Measurements from ENCODE around the gene CTSC.

CTSC gene

GRCh38 chr11:88337181-88337986 is at the start of gene CTSC:
CTSC (minus strand) TSS chr11:88337736; CDS start chr11:88337672, 64 bp downstream.
- peak; percentile 91 to 92 for DNase-seq

GRCh38 chr11:88384669-88385005 is 47.1 kb upstream of the CTSC start:
- DNase-seq = no peak

GRCh38 chr11:88384004-88384668 is 46.6 kb upstream of the CTSC start:
- DNase-seq = no peak

GRCh38 chr11:88383447-88383846 is 45.9 kb upstream of the CTSC start:
- DNase-seq = no peak

- DNase-seq = no peak
Measured at GRCh38 chr11:88379130-88379529, 41.6 kb upstream of the CTSC start.

- DNase-seq = no peak
Measured at GRCh38 chr11:88378422-88379066, 41.0 kb upstream of the CTSC start.

GRCh38 chr11:88377646-88378045 is 40.1 kb upstream of the CTSC start:
- no peak for DNase-seq

GRCh38 chr11:88377144-88377543 is 39.6 kb upstream of the CTSC start:
- no peak for DNase-seq

- DNase-seq = no peak
Measured at GRCh38 chr11:88375927-88376470, 38.5 kb upstream of the CTSC start.

GRCh38 chr11:88370782-88371181 is 33.2 kb upstream of the CTSC start:
- DNase-seq = no peak

GRCh38 chr11:88367310-88367709 is 29.8 kb upstream of the CTSC start:
- no peak for DNase-seq

- DNase-seq = no peak
Measured at GRCh38 chr11:88363648-88364065, 26.1 kb upstream of the CTSC start.

GRCh38 chr11:88363004-88363403 is 25.5 kb upstream of the CTSC start:
- no peak for DNase-seq

GRCh38 chr11:88360141-88360540 is 22.6 kb upstream of the CTSC start:
- no peak for DNase-seq

GRCh38 chr11:88359541-88359940 is 22.0 kb upstream of the CTSC start:
- no peak for DNase-seq

GRCh38 chr11:88359114-88359513 is 21.6 kb upstream of the CTSC start:
- no peak for DNase-seq

GRCh38 chr11:88358040-88358431 is 20.5 kb upstream of the CTSC start:
- no peak for DNase-seq

- DNase-seq = no peak
Measured at GRCh38 chr11:88357323-88358039, 19.9 kb upstream of the CTSC start.

GRCh38 chr11:88355887-88356286 is 18.4 kb upstream of the CTSC start:
- no peak for DNase-seq

- DNase-seq = no peak
Measured at GRCh38 chr11:88354912-88355311, 17.4 kb upstream of the CTSC start.

GRCh38 chr11:88353835-88354496 is 16.4 kb upstream of the CTSC start:
- DNase-seq = no peak

GRCh38 chr11:88353386-88353785 is 15.8 kb upstream of the CTSC start:
- no peak for DNase-seq

GRCh38 chr11:88352139-88352538 is 14.6 kb upstream of the CTSC start:
- DNase-seq = no peak
